Hindlimb muscle (tissue), 1 donor: ENCODE results near the gene RNF17. TPM values are rescaled to one million over a fixed set of nuclear protein-coding genes. Genes with fewer than 3 reads are reported as not detected.
"Not testable (repeated sequence)": the region's sequence is repeated elsewhere in the genome, so short reads cannot be mapped to it uniquely, and the experiment has no call there.

Source experiments
- DNase-seq: peaks from one replicate; pipeline ENCODE4 v3.0.0-alpha.2; 2013
- polyA plus RNA-seq: library from polyadenylated mRNA; unstranded; fragments of 120-200 nt; gene quantifications from one replicate; pipeline ENCODE4 v1.2.1, GENCODE V29; 2013; ENCODE audit not compliant: insufficient read length

RNF17 gene
- polyA plus RNA-seq, 1 donor: 0.40 TPM

GRCh38 chr13:24745861-24746617, 17.9 kb upstream of the RNF17 start:
- no peak for DNase-seq

- no peak for DNase-seq
Observed at GRCh38 chr13:24746618-24747247, 17.2 kb upstream of the RNF17 start.

- DNase-seq: no peak
Observed at GRCh38 chr13:24747248-24748060, 16.5 kb upstream of the RNF17 start.

GRCh38 chr13:24748061-24748400, 15.9 kb upstream of the RNF17 start:
- no peak for DNase-seq

GRCh38 chr13:24759197-24759596, 4.8 kb upstream of the RNF17 start:
- no peak for DNase-seq

- DNase-seq: no peak
Observed at GRCh38 chr13:24764276-24764630, 284 bp downstream of the RNF17 start.

- no peak for DNase-seq
Observed at GRCh38 chr13:24777171-24777570, 13.2 kb downstream of the RNF17 start.

- DNase-seq: no peak
Observed at GRCh38 chr13:24784319-24784718, 20.4 kb downstream of the RNF17 start.

GRCh38 chr13:24788538-24788937, 24.6 kb downstream of the RNF17 start:
- DNase-seq: no peak

GRCh38 chr13:24802074-24802473, 38.1 kb downstream of the RNF17 start:
- no peak for DNase-seq

- DNase-seq: no peak
Observed at GRCh38 chr13:24821207-24821606, 57.2 kb downstream of the RNF17 start.

- DNase-seq: no peak
Observed at GRCh38 chr13:24822640-24823039, 58.7 kb downstream of the RNF17 start.

- DNase-seq: not testable (repeated sequence)
Observed at GRCh38 chr13:24823122-24823710, 59.2 kb downstream of the RNF17 start.

GRCh38 chr13:24827799-24828198, 63.8 kb downstream of the RNF17 start:
- no peak for DNase-seq

- no peak for DNase-seq
Observed at GRCh38 chr13:24834902-24835510, 71.0 kb downstream of the RNF17 start.

- not testable (repeated sequence) for DNase-seq
Observed at GRCh38 chr13:24837528-24837927, 73.6 kb downstream of the RNF17 start.

GRCh38 chr13:24842549-24843274, 78.7 kb downstream of the RNF17 start:
- no peak for DNase-seq

- DNase-seq: no peak
Observed at GRCh38 chr13:24851546-24851945, 87.6 kb downstream of the RNF17 start.

GRCh38 chr13:24854311-24854710, 90.3 kb downstream of the RNF17 start:
- DNase-seq: no peak

- DNase-seq: no peak
Observed at GRCh38 chr13:24858953-24859352, 95.0 kb downstream of the RNF17 start.

GRCh38 chr13:24860770-24861169, 96.8 kb downstream of the RNF17 start:
- DNase-seq: no peak
